Measurements from ENCODE around the gene USP17L18. TPM values are rescaled to one million over a fixed set of nuclear protein-coding genes. Genes with fewer than 3 reads are reported as not detected.

Gene USP17L18
- polyA plus RNA-seq, 3 donors = not detected

Other genes with a start within 250 kb of the USP17L18 start
- not detected for gene FAM90A26, start 78.2 kb upstream of the USP17L18 start, polyA plus RNA-seq
- not detected for gene USP17L10, start 38.0 kb upstream of the USP17L18 start, polyA plus RNA-seq
- gene USP17L11, start 33.2 kb upstream of the USP17L18 start, polyA plus RNA-seq = not detected
- gene USP17L12, start 28.5 kb upstream of the USP17L18 start, polyA plus RNA-seq = not detected
- gene USP17L13, start 23.7 kb upstream of the USP17L18 start, polyA plus RNA-seq = not detected
- gene USP17L15, start 14.2 kb upstream of the USP17L18 start, polyA plus RNA-seq = not detected
- gene USP17L17, start 4.8 kb upstream of the USP17L18 start, polyA plus RNA-seq = not detected
- gene USP17L19, start 4.7 kb downstream of the USP17L18 start, polyA plus RNA-seq = not detected
- not detected for gene USP17L20, start 9.5 kb downstream of the USP17L18 start, polyA plus RNA-seq
- gene USP17L21, start 14.2 kb downstream of the USP17L18 start, polyA plus RNA-seq = not detected
- gene USP17L22, start 19.0 kb downstream of the USP17L18 start, polyA plus RNA-seq = not detected
- not detected for gene USP17L24, start 76.5 kb downstream of the USP17L18 start, polyA plus RNA-seq
- gene USP17L25, start 81.3 kb downstream of the USP17L18 start, polyA plus RNA-seq = not detected
- gene USP17L26, start 86.0 kb downstream of the USP17L18 start, polyA plus RNA-seq = not detected
- not detected for gene USP17L5, start 90.8 kb downstream of the USP17L18 start, polyA plus RNA-seq
- not detected for gene USP17L27, start 95.5 kb downstream of the USP17L18 start, polyA plus RNA-seq
- gene USP17L28, start 100.3 kb downstream of the USP17L18 start, polyA plus RNA-seq = not detected
- not detected for gene USP17L29, start 105.0 kb downstream of the USP17L18 start, polyA plus RNA-seq
- gene USP17L30, start 114.5 kb downstream of the USP17L18 start, polyA plus RNA-seq = not detected
- gene DEFB131A, start 195.8 kb downstream of the USP17L18 start, polyA plus RNA-seq = not detected

Data from adipose tissue (tissue), 3 donors.